IPS-NIHi7 (cell line): ENCODE results near the gene TMEM200A.

Experiments used
- DNase-seq: peaks from one replicate; pipeline ENCODE4 v3.0.0; 2012; ENCODE audit warnings: mixed read lengths; ENCODE audit errors: extremely low spot score

The TMEM200A gene

DNA sequence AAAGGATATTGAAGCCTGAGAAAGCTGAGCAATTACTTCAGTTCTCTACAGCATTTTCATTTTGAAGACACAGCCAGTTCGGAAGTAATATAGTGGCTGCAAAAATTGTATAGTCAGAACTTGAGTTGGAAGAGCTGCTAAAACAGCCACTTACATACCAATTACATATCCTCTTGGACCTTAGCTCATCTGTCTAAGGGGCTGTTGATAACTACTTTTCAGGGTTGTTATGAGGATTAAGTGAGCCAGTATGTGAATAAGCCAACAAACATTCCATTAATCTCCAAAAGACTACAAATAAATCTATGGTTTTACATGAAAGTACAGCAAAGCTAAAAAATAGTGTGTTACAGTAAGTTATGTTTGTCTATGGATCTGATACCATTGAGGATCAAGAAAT, 59.7 kb downstream of the TMEM200A start:
- no peak for DNase-seq

DNA sequence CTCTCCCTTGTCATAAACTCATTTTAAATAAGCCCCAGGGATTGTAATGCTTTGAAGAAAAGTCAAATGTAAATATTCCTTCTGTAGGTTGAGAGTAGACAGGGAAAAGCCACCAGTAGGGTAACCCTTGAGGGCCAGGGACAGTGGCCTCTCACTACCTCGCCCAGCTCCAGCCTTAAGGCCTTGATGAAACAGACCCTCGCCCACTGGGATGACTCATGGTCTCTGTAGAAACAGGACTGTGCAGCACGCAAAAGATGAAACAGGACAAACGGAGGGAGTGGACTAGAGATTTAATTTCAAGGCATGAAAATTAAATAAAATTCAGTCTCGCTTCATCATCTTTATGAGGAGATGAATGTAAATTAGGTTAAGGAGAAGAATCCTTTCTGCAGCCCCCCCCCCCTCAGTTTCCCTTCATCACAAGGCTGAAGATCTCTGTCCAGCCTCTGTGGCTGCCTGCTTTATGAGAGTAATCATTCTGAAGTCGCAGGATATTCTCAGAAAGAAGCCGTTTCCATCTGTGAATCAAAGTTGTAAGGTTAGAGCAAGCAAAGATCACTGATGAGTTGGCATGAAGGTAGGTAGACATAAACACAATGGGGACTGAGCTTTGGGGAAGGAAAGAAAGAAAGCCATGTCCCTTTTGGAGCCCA, 60.4 kb downstream of the TMEM200A start:
- no peak for DNase-seq

DNA sequence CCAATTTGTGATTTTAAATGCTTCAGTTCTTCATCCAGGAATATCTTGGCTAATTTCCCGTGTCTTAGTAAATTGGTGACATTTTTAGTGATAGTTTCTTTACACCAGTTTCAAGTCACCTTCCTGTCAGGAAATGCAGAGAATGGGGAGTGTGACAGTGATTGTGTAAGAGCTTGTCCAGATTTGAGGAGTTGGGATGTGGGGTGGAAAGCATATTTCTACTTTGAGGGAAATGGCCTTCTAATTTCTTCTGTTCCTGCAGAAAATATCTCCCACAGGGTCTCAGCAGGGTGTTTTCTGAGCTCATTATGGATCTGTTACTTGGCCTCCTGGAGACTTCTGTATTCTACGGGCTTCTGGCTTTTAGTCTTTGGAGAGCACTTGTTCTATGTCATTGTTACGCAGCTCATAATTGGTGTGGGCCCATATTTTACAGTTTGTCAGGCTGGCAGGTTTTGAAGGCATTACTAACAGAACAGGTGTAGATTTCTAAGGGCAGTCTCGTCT, 65.6 kb downstream of the TMEM200A start:
- DNase-seq = no peak

- no peak for DNase-seq
Measured at GRCh38 chr6:130432838-130433237, 67.0 kb downstream of the TMEM200A start.

GRCh38 chr6:130434174-130434873, 68.5 kb downstream of the TMEM200A start:
- no peak for DNase-seq

- DNase-seq = no peak
Measured at GRCh38 chr6:130435181-130435580, 69.4 kb downstream of the TMEM200A start.

DNA sequence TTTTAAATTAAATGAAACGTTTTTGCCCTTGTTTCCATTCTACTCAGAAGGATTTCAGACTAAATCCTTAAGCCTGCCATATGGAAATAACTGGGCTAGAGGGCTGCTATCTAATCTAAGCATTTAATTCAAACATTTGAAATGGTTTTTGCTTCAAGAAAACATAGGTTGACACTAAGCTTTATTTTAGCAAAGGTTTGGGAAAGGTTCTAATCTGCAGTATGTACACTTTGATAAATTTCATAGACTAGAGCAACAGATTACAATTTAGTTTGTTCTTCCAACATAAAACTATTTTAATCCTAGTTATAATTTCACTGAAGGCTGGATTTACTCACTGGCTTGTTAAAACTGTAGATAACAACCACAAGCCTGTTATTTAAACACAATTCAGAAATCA, 72.1 kb downstream of the TMEM200A start:
- DNase-seq = no peak

GRCh38 chr6:130447374-130447773, 81.6 kb downstream of the TMEM200A start:
- DNase-seq = no peak

GRCh38 chr6:130452336-130452735, 86.5 kb downstream of the TMEM200A start:
- DNase-seq = no peak

DNA sequence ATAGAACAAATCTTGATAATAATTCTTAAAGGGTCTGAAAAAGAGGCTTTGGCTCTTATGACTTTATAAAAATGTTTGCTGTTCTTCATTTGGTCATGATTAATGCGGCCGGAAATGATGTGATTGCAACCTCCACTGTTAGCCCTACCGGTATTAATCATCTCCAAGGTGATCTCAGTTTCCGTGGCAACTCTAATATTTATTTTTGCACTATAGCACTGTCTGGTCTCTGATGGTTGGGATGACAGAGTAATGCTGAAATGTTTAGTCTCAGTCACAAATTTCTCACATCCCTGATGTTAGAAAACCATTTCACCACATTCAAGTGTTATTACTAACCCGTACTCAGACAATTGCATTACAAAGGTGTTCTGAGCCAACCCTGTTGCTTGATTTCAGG, 87.4 kb downstream of the TMEM200A start:
- DNase-seq = no peak

- DNase-seq = peak; percentile 32
Measured at GRCh38 chr6:130457605-130458004, 91.8 kb downstream of the TMEM200A start.

GRCh38 chr6:130459316-130459715, 93.5 kb downstream of the TMEM200A start:
- no peak for DNase-seq

DNA sequence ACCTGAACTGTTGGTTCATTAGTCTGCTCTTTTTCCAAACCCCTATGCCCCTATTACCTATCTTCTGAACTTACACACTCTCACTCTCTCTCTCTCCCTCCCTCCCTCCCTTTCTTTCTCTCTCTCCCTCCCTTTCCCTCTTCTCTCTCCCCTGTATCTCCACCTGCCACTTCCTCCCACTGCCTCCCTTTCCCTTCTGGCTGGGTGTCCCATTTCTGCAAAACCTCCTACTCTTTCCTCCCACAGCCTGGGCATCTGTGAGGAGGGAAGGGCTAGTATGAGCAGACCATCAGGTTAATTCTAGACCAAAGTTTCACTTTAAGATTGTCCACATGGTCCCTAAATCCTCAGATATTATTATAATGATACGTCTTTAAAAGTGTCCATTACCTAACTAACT, 95.1 kb downstream of the TMEM200A start:
- no peak for DNase-seq

- DNase-seq = no peak
Measured at GRCh38 chr6:130466052-130466747, 100.4 kb downstream of the TMEM200A start.

DNA sequence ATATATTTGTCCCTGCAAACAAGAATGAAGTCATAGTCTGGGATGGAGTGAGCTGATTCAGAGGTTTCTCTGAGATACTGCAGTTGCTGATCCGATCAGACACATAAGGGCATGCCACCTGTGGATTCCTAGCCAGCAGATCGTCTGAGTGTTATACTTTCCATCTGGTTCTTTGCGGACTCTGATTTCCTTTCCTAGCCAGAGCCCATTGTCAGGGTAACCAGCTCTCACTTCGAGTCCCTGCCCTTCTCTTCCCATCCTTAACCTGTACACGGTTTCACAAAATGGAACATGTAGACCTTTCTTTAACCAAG, 100.9 kb downstream of the TMEM200A start:
- DNase-seq = no peak

- no peak for DNase-seq
Measured at GRCh38 chr6:130467146-130468050, 101.6 kb downstream of the TMEM200A start.

GRCh38 chr6:130470766-130471165, 104.9 kb downstream of the TMEM200A start:
- no peak for DNase-seq

DNA sequence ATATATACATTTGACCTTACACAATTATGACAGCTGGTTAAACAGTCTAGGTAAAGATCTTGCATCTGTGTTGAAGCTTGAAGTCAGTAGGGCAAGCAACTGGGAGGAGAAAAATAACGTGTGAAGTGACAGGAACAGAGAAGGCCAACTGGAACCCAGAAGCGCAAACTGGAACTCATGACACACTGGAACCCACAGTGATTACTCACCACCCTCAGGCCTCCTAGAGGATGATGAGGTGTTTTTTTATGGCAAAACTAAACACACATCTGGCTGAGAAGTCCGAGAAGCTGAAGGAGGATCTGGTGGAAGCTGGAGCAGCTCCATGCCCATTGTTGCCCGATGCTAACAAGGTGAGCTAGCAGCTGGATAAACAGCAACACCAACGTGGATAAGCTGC, 108.1 kb downstream of the TMEM200A start:
- DNase-seq = no peak

- no peak for DNase-seq
Measured at GRCh38 chr6:130482645-130483390, 117.0 kb downstream of the TMEM200A start.

- DNase-seq = no peak
Measured at GRCh38 chr6:130485870-130486269, 120.1 kb downstream of the TMEM200A start.

DNA sequence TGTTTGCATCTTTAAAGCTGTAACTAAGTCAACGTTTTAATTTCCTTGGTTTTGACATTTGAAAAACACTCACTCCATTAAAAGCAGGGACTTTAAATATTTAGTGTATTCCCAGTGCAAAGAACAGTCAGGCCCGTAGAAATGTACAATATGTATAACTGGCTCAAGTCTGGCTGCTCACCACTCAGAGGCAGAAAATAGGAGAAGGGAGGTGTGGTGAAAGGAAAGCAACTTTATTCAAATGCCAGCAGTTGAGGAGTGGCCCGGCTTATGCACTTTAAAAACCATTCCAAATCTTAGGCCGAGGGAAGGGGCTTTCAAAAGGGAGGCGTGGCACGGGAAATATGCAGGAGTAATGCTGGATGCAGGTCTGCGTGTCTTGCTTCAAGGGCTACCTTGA, 120.6 kb downstream of the TMEM200A start:
- no peak for DNase-seq
